GM11168 (cell line): ENCODE data around the gene ZNF581.

Source experiments
- in situ Hi-C: fragments of 300-500 bp; cut with MboI; formaldehyde crosslinking; loops from one replicate; pipeline ENCODE4 v1.12.0; 2022; ENCODE audit warnings: low sequenced_read_pairs; ENCODE audit not compliant: unreplicated experiment

ZNF581 gene

GRCh38 chr19:55676889-55677505 is 33.5 kb downstream of the ZNF581 start:
- in situ Hi-C loops, result no loop called here

GRCh38 chr19:55677572-55678028 is 34.2 kb downstream of the ZNF581 start:
- in situ Hi-C loops, result no loop called here

GRCh38 chr19:55678121-55678671 is 34.7 kb downstream of the ZNF581 start:
- in situ Hi-C loops, result no loop called here

GRCh38 chr19:55679343-55680257 is 36.2 kb downstream of the ZNF581 start:
- in situ Hi-C loops, result no loop called here

GRCh38 chr19:55680339-55681130 is 37.1 kb downstream of the ZNF581 start:
- in situ Hi-C loops, result no loop called here

- in situ Hi-C loops, result no loop called here
Observed at GRCh38 chr19:55681131-55682092, 38.0 kb downstream of the ZNF581 start.

GRCh38 chr19:55683449-55684261 is 40.2 kb downstream of the ZNF581 start:
- in situ Hi-C loops, result no loop called here

- in situ Hi-C loops, result no loop called here
Observed at GRCh38 chr19:55684946-55685681, 41.7 kb downstream of the ZNF581 start.

- in situ Hi-C loops, result no loop called here
Observed at GRCh38 chr19:55685776-55686175, 42.3 kb downstream of the ZNF581 start.

GRCh38 chr19:55686311-55687050 is 43.0 kb downstream of the ZNF581 start:
- in situ Hi-C loops, result no loop called here

GRCh38 chr19:55687281-55688201 is 44.1 kb downstream of the ZNF581 start:
- in situ Hi-C loops, result no loop called here

GRCh38 chr19:55688422-55689218 is 45.2 kb downstream of the ZNF581 start:
- in situ Hi-C loops, result no loop called here

GRCh38 chr19:55689411-55690108 is 46.1 kb downstream of the ZNF581 start:
- in situ Hi-C loops, result no loop called here

- in situ Hi-C loops, result no loop called here
Observed at GRCh38 chr19:55690109-55690768, 46.8 kb downstream of the ZNF581 start.
